GM23338 (cell line): ENCODE results near the gene SYNE2. TPM values are rescaled to one million over a fixed set of nuclear protein-coding genes. Genes with fewer than 3 reads are reported as not detected.

Source experiments
- ATAC-seq: fragments of 200-7000 bp; cut with Tn5 transposase; 3 replicates; pipeline ENCODE4 v1.9.1; 2020
- DNase-seq: peaks from one replicate; pipeline ENCODE4 v3.0.0-alpha.2; 2015; ENCODE audit warnings: low spot score
- H2AFZ ChIP-seq: fragments of 200-600 bp; sonication (generic); 2 replicates; pipeline ENCODE4 v1.8.0; 2016; ENCODE audit warnings: antibody characterized with exemption, mild to moderate bottlenecking, moderate library complexity
- H3F3A ChIP-seq: fragments of 200-600 bp; sonication (generic); replicated peaks from 2 replicates; pipeline ENCODE4 v1.8.0; 2017; ENCODE audit warnings: antibody characterized with exemption, mixed run types, low read depth
- H3K27ac ChIP-seq: fragments of 200-600 bp; sonication (generic); 2 replicates; pipeline ENCODE4 v1.6.1; 2016; ENCODE audit warnings: low read depth
- H3K27me3 ChIP-seq: fragments of 200-600 bp; sonication (generic); 2 replicates; pipeline ENCODE4 v1.8.0; 2016; ENCODE audit warnings: mild to moderate bottlenecking, mixed run types, moderate library complexity; ENCODE audit not compliant: insufficient read depth
- H3K36me3 ChIP-seq: fragments of 200-600 bp; sonication (generic); 2 replicates; pipeline ENCODE4 v1.8.0; 2016; ENCODE audit warnings: mild to moderate bottlenecking; ENCODE audit not compliant: insufficient read depth
- H3K4me1 ChIP-seq: fragments of 200-600 bp; sonication (generic); 2 replicates; pipeline ENCODE4 v1.8.0; 2016; ENCODE audit warnings: mild to moderate bottlenecking, moderate library complexity; ENCODE audit not compliant: insufficient read depth
- H3K4me2 ChIP-seq: fragments of 200-600 bp; sonication (generic); 2 replicates; pipeline ENCODE4 v1.7.1; 2017; ENCODE audit warnings: mixed run types
- H3K4me3 ChIP-seq: fragments of 200-600 bp; sonication (generic); 2 replicates; pipeline ENCODE4 v1.6.1; 2016; ENCODE audit warnings: mixed run types
- H3K79me2 ChIP-seq: fragments of 200-600 bp; sonication (generic); replicated peaks from 2 replicates; pipeline ENCODE4 v1.8.0; 2017; ENCODE audit warnings: mild to moderate bottlenecking; ENCODE audit not compliant: insufficient read depth
- H3K9me2 ChIP-seq: fragments of 200-600 bp; sonication (generic); 2 replicates; pipeline ENCODE4 v1.8.0; 2017; ENCODE audit not compliant: insufficient read depth
- H4K20me1 ChIP-seq: fragments of 200-600 bp; sonication (generic); replicated peaks from 2 replicates; pipeline ENCODE4 v1.8.0; 2017; ENCODE audit warnings: mild to moderate bottlenecking; ENCODE audit not compliant: insufficient read depth
- H3K27ac Mint-ChIP-seq: 2 replicates; pipeline ENCODE4 v1.8.0; 2020; ENCODE audit warnings: inconsistent platforms, mild to moderate bottlenecking, moderate library complexity, mixed read lengths
- H3K27me3 Mint-ChIP-seq: 3 replicates; pipeline ENCODE4 v1.8.0; 2022; ENCODE audit warnings: low read depth, mild to moderate bottlenecking, moderate library complexity, mixed read lengths, inconsistent platforms; ENCODE audit not compliant: insufficient read depth, poor library complexity
- H3K36me3 Mint-ChIP-seq: 3 replicates; pipeline ENCODE4 v1.8.0; 2021; ENCODE audit warnings: low read depth, mild to moderate bottlenecking, inconsistent platforms, moderate library complexity, mixed read lengths
- H3K4me1 Mint-ChIP-seq: 3 replicates; pipeline ENCODE4 v1.8.0; 2020; ENCODE audit warnings: mild to moderate bottlenecking, inconsistent platforms, mixed read lengths
- H3K4me3 Mint-ChIP-seq: 3 replicates; pipeline ENCODE4 v1.8.0; 2021; ENCODE audit warnings: moderate library complexity, mild to moderate bottlenecking, inconsistent platforms, mixed read lengths
- H3K9me3 Mint-ChIP-seq: 3 replicates; pipeline ENCODE4 v1.8.0; 2020; ENCODE audit warnings: moderate library complexity, mild to moderate bottlenecking, inconsistent platforms, mixed read lengths
- ETS1 ChIP-seq: IDR thresholded peaks from 2 replicates; pipeline ENCODE4 v1.6.1; 2016; ENCODE audit warnings: antibody characterized with exemption
- EZH2 ChIP-seq: fragments of 200-600 bp; sonication (generic); IDR thresholded peaks from one replicate; pipeline ENCODE4 v1.8.0; 2017; ENCODE audit warnings: antibody characterized with exemption, mild to moderate bottlenecking, low read depth; ENCODE audit not compliant: unreplicated experiment
- EZH2phosphoT487 ChIP-seq: fragments of 200-600 bp; sonication (generic); IDR thresholded peaks from one replicate; pipeline ENCODE4 v1.8.1; 2018; ENCODE audit warnings: antibody characterized with exemption; ENCODE audit not compliant: unreplicated experiment
- JUNB ChIP-seq: IDR thresholded peaks from one replicate; pipeline ENCODE4 v1.6.1; 2016; ENCODE audit warnings: antibody characterized with exemption; ENCODE audit not compliant: unreplicated experiment
- NANOG ChIP-seq: IDR thresholded peaks from 2 replicates; pipeline ENCODE4 v1.6.1; 2016; ENCODE audit warnings: antibody characterized with exemption, borderline replicate concordance
- STAT1 ChIP-seq: IDR thresholded peaks from one replicate; pipeline ENCODE4 v1.6.1; 2016; ENCODE audit warnings: antibody characterized with exemption; ENCODE audit not compliant: unreplicated experiment
- ZNF114 ChIP-seq: fragments of 250-450 bp; sonication (Bioruptor Pico); IDR thresholded peaks from 2 replicates; pipeline ENCODE4 v1.5.0; 2020; ENCODE audit warnings: mild to moderate bottlenecking, moderate library complexity
- ZNF331 ChIP-seq: fragments of 250-450 bp; sonication (Bioruptor Pico); IDR thresholded peaks from 2 replicates; pipeline ENCODE4 v1.5.0; 2020; ENCODE audit warnings: low read depth, mild to moderate bottlenecking, moderate library complexity
- ZNF462 ChIP-seq: fragments of 250-450 bp; sonication (Bioruptor Pico); IDR thresholded peaks from 2 replicates; pipeline ENCODE4 v1.5.0; 2020; ENCODE audit warnings: mild to moderate bottlenecking, moderate library complexity
- polyA plus RNA-seq: library from polyadenylated mRNA; unstranded; fragments of >200 nt; fragmentation: Nextera tagmentation; extraction: Ambion mirVana; gene quantifications from 2 replicates; pipeline ENCODE4 v1.2.1, GENCODE V29; 2016
- total RNA-seq: library from RNA; depleted of rRNA; stranded (reverse); fragments of >200 nt; shearing (Covaris generic); gene quantifications from 2 replicates; pipeline ENCODE4 v1.2.3, GENCODE V29; 2014

The SYNE2 gene
- total and polyA plus RNA-seq, 2 experiments from 2014 or later = 34.3 to 86.5 TPM

GRCh38 chr14:64200170-64200569, 347.4 kb downstream of the SYNE2 start (continued):
- TF ChIP-seq ZNF462 (0 out of 2 replicates have a peak, but pooled peaks have one; percentile 38), STAT1 (no peak), JUNB (no peak), ETS1 (no peak), NANOG (no peak)

GRCh38 chr14:64201296-64201695, 348.5 kb downstream of the SYNE2 start:
- peaks cover 33% of the 10 kb centered on the region for H3K79me2 ChIP-seq
- Mint-ChIP-seq H3K27ac (no peak overlapping the region), H3K36me3 (no peaks in the 10 kb centered on the region), H3K4me3 (no peak overlapping the region), H3K27me3 (peaks cover 7% of the 10 kb centered on the region), H3K4me1 (peaks cover 53% of the 10 kb centered on the region), H3K9me3 (no peaks in the 10 kb centered on the region; the same call in 2 of the 3 replicates)
- H3K27me3 ChIP-seq = no peaks in the 10 kb centered on the region
- no peak for ATAC-seq
- no peak overlapping the region for H3K4me3 ChIP-seq
- H3K9me2 ChIP-seq = no peaks in the 10 kb centered on the region
- DNase-seq = no peak
- no peak overlapping the region for H3K27ac ChIP-seq
- H4K20me1 ChIP-seq = peaks cover 3% of the 10 kb centered on the region
- no peak for TF ChIP-seq STAT1
- TF ChIP-seq ZNF114 (CRISPR knock-in tag) = no peak
- TF ChIP-seq EZH2 = no peak
- no peak for TF ChIP-seq ZNF462
- TF ChIP-seq ZNF331 = no peak
- TF ChIP-seq JUNB = no peak
- no peak for TF ChIP-seq EZH2phosphoT487
- H3K4me1 ChIP-seq = peaks cover 35% of the 10 kb centered on the region
- no peak overlapping the region for H3K4me2 ChIP-seq
- no peaks in the 10 kb centered on the region for H3K36me3 ChIP-seq
- H3F3A ChIP-seq = no peaks in the 10 kb centered on the region
- no peak overlapping the region for H2AFZ ChIP-seq
